LNCaP clone FGC (cell line): Measurements from ENCODE around the gene CANT1.

ENCODE experiments used
- DNase-seq: peaks from one replicate; pipeline ENCODE4 v3.0.0-alpha.2; 2011; ENCODE audit warnings: low read depth
- H3K4me3 ChIP-seq: 2 replicates; pipeline ENCODE4 v1.5.1; 2011; ENCODE audit warnings: mild to moderate bottlenecking, low read depth, low read length, control low read depth
- TF ChIP-seq, protein P1 (sequence below): IDR thresholded peaks from 2 replicates; pipeline ENCODE4 v1.5.1; 2012; ENCODE audit warnings: mild to moderate bottlenecking; ENCODE audit not compliant: control insufficient read depth, insufficient read depth; ENCODE audit errors: extremely low read depth

The CANT1 gene

DNA sequence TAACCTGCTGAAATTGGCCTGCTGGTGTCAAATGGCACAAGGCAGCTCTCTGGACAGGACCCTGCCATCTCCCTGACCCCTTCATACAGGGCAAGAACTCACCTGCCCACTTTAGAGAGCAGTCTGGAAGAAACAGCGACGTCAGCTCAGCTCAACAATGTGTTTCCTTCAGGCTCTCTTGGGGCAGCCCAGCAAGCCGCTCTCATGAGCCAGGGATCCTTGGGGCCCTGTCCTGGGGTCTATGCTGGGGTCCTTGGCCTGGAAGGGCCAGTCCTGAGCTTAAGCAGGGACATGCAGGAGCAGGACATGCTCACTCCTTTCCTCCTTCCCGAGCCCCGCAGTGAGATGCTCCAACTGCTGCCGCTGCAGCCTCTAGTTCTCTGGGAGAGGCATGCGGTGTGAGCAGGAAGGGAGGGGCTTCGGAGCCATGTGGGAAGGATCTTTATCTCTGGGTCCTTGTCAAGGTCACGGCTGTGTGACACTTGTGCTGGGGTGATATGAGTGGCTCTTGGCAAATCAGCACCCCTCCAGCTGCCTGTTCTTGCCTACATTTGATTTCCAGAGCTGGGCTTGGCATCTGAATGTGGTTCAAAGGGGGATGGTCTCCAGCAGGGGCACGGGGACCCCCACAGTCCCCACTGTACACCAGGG, 17.8 kb upstream of the CANT1 start:
- H3K4me3 ChIP-seq = no peak overlapping the region
- TF ChIP-seq, protein P1, sequence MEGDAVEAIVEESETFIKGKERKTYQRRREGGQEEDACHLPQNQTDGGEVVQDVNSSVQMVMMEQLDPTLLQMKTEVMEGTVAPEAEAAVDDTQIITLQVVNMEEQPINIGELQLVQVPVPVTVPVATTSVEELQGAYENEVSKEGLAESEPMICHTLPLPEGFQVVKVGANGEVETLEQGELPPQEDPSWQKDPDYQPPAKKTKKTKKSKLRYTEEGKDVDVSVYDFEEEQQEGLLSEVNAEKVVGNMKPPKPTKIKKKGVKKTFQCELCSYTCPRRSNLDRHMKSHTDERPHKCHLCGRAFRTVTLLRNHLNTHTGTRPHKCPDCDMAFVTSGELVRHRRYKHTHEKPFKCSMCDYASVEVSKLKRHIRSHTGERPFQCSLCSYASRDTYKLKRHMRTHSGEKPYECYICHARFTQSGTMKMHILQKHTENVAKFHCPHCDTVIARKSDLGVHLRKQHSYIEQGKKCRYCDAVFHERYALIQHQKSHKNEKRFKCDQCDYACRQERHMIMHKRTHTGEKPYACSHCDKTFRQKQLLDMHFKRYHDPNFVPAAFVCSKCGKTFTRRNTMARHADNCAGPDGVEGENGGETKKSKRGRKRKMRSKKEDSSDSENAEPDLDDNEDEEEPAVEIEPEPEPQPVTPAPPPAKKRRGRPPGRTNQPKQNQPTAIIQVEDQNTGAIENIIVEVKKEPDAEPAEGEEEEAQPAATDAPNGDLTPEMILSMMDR = no peak
- DNase-seq = no peak

- DNase-seq = no peak
- TF ChIP-seq, protein P1 = no peak
- no peak overlapping the region for H3K4me3 ChIP-seq
Observed at GRCh38 chr17:79026376-79027273, 17.1 kb upstream of the CANT1 start.

DNA sequence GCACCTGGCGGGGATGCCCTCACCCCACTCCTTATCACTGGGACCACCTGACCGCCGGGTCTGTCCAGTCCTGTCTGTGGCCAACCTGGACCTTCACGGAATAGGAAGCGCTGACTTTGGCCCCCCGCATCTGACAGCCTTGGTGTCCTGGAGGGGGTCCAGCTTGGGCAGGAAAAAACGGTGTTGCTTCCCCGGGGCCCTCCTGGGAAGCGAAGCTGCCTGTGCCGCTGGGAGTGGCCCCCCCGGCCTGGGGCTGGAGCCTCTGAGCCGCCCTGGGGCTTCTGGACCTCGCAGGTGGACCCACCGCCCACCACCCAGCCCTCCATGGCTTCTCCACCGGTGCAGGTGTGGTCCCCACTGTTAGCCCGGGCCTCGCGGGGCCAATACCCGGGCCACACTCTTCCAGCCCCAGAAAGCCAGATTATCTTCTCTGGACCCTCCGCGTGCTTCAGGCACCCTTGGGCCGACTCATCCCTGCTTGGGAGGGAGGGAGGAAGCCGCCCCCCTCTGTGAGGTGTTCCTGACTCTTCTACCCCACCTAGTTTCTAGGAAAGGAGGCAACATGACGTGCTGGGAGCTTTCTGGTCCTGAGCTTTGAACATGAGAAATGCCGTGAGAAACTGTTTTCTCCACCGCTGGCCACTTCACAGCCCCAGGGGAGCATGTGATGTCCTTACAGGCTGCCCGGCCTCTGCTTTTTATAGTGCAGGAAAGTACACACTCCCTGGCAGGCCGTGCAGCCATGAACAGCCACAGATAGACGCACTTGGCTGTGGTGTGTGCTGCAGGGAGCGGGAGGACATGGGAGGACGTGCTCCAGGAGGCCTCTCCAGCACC, 15.6 kb upstream of the CANT1 start:
- TF ChIP-seq, protein P1 = no peak
- no peak overlapping the region for H3K4me3 ChIP-seq
- DNase-seq = no peak

DNA sequence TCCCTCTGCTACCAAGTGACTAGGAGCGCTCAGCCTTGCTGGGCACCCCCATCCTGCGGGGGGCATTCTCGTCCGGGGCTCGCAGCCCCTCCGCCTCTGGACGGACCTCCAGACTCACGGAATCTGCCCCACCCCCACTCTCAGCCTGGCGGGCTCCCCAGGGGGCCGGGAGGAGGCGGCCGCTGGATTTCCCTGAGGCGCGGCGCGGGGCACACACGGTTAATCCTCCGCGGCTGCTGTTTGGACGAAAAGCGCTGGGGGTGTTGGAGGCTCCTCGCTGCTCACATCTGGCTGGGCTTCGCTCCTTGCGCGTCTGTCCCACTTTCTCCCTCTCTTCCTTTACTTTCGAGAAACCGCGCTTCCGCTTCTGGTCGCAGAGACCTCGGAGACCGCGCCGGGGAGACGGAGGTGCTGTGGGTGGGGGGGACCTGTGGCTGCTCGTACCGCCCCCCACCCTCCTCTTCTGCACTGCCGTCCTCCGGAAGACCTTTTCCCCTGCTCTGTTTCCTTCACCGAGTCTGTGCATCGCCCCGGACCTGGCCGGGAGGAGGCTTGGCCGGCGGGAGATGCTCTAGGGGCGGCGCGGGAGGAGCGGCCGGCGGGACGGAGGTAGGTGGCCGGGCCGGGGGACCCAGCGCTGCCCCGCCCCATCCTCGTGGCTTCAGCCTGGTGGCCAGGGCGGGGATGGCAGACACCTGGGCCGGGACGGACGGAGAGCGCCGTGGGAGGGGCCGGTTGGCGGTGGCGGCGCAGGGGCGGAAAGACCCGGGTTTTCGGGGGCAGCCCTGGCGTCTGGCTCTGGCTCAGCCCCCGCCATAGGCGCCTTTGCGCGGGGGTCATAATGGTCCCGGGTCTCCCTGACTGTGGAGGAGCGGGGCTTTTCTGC, 14.6 kb upstream of the CANT1 start, which contains the start of gene C1QTNF1:
TSS of gene C1QTNF1 (plus strand) at position 284 of the 886 bp plus-strand sequence. CDS start 19,800 bp downstream, outside the sequence.
- no peak for DNase-seq
- TF ChIP-seq, protein P1 = no peak
- no peak within 1 kb of the TSS for H3K4me3 ChIP-seq

DNA sequence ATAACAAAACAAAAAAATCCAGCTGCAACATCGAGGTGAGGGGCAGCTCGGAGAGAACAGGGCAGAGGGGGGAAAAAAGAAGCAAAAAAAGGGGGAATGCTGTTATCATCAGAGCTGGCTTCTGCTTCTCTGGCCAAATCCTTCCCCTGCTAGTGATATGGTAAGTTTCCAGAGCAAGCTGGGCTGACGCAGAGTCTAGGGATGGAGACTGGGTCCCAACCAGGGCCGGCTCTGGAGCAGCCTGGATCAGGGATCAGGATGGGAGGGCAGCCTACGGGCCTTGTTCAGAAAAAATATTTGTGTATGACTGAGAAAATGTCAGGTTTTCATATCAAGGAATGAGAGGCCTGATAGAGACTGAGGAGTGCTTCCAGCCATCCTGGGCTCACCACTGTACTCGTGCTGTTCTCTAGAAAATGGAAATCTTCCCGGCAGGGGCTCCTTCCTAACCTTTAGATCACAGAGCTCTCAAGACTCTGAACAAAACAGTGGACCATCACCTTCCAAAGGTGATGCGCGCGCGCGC, 13.7 kb upstream of the CANT1 start:
- H3K4me3 ChIP-seq = no peak overlapping the region
- no peak for DNase-seq

More for the DNA sequence above, 13.7 kb upstream of the CANT1 start:
- TF ChIP-seq, protein P1 = no peak
